ENCODE data around the gene MARK1. TPM values are rescaled to one million over a fixed set of nuclear protein-coding genes. Genes with fewer than 3 reads are reported as not detected.

The MARK1 gene
- total and polyA plus RNA-seq, 10 of the 15 experiments (the other 5 are each of a cell fraction or from before 2014, with no cell fraction given) = 0.02 to 0.67 (median 0.12) TPM; not detected in 6

DNA sequence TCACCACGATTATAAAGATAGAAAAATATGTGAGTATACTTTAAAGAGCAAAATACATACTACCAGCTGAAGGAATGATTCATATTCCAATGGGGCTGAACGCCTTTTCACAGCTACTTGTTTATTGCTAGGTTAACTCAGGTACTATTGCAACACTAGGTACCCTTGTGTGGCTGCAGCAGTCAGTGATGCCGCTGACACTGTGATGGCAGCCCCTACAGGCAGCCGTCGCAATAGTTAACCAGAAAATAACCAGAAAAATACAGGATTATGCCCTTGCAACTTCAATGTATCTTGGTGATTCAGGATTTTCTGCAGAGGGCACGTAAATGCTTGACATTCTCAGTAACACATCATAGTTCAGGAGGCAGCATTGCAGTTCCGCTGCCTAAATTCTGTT lies 1.6 kb upstream of the MARK1 start:
- POLR2A ChIA-PET = no interaction called here
- SMC1A ChIA-PET (ENCODE audit: uncharacterized antibody, unreplicated experiment) = interaction anchor here (1.2 to 1.7 kb wide), 2 partner anchors 9 to 128 kb away, joined by 3 to 4 read pairs; no protein-coding TSS in a partner anchor
- no peaks in the 10 kb centered on the region for H4K20me1 ChIP-seq (ENCODE audit: control insufficient read depth, insufficient read depth)
- H3K4me1 ChIP-seq (ENCODE audit: control insufficient read depth, insufficient read depth, low read length) = no peaks in the 10 kb centered on the region
- H3K4me3 ChIP-seq = no peak overlapping the region
- ATAC-seq (peak; percentile 30; the same call in 1 of the 3 replicates), DNase-seq (ENCODE audit: low read depth, low spot score) (no peak), FAIRE-seq (no peak)
- intact Hi-C loops (cut with micrococcal nuclease; ENCODE audit: unreplicated experiment) = no loop called here
- H3K79me2 ChIP-seq (ENCODE audit: control insufficient read depth, insufficient read depth, low read length) = no peaks in the 10 kb centered on the region
- CTCF ChIA-PET = interaction anchor here (1.2 kb wide), 1 partner anchor 14 kb away, joined by 3 read pairs; no protein-coding TSS in a partner anchor
- 48% methylated on average over 7 of the region's 7 CpGs for WGBS (ENCODE audit: insufficient coverage, insufficient replicate concordance, low lambda C conversion rate, missing lambda C conversion rate)
- H3K4me2 ChIP-seq (ENCODE audit: control insufficient read depth, insufficient read depth) = no peak overlapping the region
- no TSS peak for BruUV-seq (replicated peaks)
- no peak overlapping the region for H2AFZ ChIP-seq (ENCODE audit: control insufficient read depth, low read depth, low read length)
- in situ Hi-C loops (cut with MboI) = no loop called here
- no peak overlapping the region for H3K27ac ChIP-seq (ENCODE audit: control insufficient read depth, insufficient read depth)
- TF ChIP-seq, protein P1, sequence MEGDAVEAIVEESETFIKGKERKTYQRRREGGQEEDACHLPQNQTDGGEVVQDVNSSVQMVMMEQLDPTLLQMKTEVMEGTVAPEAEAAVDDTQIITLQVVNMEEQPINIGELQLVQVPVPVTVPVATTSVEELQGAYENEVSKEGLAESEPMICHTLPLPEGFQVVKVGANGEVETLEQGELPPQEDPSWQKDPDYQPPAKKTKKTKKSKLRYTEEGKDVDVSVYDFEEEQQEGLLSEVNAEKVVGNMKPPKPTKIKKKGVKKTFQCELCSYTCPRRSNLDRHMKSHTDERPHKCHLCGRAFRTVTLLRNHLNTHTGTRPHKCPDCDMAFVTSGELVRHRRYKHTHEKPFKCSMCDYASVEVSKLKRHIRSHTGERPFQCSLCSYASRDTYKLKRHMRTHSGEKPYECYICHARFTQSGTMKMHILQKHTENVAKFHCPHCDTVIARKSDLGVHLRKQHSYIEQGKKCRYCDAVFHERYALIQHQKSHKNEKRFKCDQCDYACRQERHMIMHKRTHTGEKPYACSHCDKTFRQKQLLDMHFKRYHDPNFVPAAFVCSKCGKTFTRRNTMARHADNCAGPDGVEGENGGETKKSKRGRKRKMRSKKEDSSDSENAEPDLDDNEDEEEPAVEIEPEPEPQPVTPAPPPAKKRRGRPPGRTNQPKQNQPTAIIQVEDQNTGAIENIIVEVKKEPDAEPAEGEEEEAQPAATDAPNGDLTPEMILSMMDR (IDR thresholded peaks at IDR 0.05 in 2 of 3, conservative IDR thresholded peaks at IDR 0.05 in 1 of 3; ENCODE audit: control insufficient read depth in 2 of 3, extremely low read depth in 1 of 3, insufficient read depth in 1 of 3, low read depth in 3 of 3, low read length in 3 of 3) = peak in 2 of 3 experiments; percentile 0 to 8; a peak in 1 of 6 replicates
- TF ChIP-seq SIN3A (IDR thresholded peaks at IDR 0.05; ENCODE audit: low read depth, low read length) = no peak
- RAD21 ChIA-PET (ENCODE audit: unreplicated experiment) = no interaction called here
- no peaks in the 10 kb centered on the region for H3K36me3 ChIP-seq (ENCODE audit: control insufficient read depth in 2 of 2, insufficient read depth in 2 of 2, low read length in 1 of 2)
- H3K27me3 ChIP-seq (replicated peaks in 1 of 2; ENCODE audit: control insufficient read depth in 2 of 2, insufficient read depth in 2 of 2, low read length in 1 of 2) = peaks cover 8 to 25% of the 10 kb centered on the region in 2 experiments
- no peaks in the 10 kb centered on the region; the same call in 2 of the 3 replicates for H3K9me3 ChIP-seq (replicated peaks; ENCODE audit: control insufficient read depth, insufficient read depth, low read length)
- H3K9ac ChIP-seq (ENCODE audit: control insufficient read depth, insufficient read depth, low read length) = no peak overlapping the region

DNA sequence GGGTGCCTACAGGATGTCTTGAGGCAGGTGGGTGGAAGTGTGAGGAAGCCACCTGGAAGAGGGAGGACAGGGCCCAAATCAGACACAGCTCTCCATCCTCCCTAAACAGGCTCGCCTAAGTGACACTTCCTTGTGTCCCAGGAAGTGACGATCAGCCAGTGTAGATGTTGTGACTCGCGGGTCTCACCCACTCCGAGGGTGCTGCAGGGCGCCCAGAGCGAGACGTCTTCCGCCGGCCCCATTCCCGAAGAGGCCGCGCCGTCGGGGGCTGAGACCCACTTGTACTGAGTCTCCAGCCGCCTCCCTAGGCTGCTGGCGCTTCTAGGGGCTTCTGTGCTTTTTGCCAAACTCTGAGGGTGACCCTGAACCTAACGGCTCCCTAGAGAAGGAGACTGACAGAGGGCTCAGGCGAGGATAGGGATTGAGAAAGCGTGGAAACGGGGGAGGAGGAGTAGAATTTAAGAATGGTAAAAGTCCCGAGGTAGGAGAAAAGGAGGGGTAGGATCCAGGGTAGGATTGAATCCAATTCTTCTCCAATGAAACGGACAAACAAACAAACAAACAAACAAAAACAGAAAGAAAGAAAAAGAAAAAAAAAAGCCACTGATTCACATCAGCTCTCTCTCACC lies 543 bp upstream of the MARK1 start:
- Histone ChIP-seq H3K4me1 (ENCODE audit: control insufficient read depth, insufficient read depth, low read length) (no peaks in the 10 kb centered on the region), H3K27ac (ENCODE audit: control insufficient read depth, insufficient read depth) (no peak overlapping the region), H3K9ac (ENCODE audit: control insufficient read depth, insufficient read depth, low read length) (no peak overlapping the region), H3K4me2 (ENCODE audit: control insufficient read depth, insufficient read depth) (peak overlapping the region; percentile 77), H3K36me3 (ENCODE audit: control insufficient read depth in 2 of 2, insufficient read depth in 2 of 2, low read length in 1 of 2) (no peaks in the 10 kb centered on the region), H3K4me3 (peak overlapping the region; percentile 45), H4K20me1 (ENCODE audit: control insufficient read depth, insufficient read depth) (no peaks in the 10 kb centered on the region), H3K79me2 (ENCODE audit: control insufficient read depth, insufficient read depth, low read length) (no peaks in the 10 kb centered on the region), H3K27me3 (replicated peaks in 1 of 2; ENCODE audit: control insufficient read depth in 2 of 2, insufficient read depth in 2 of 2, low read length in 1 of 2) (peaks cover 8 to 25% of the 10 kb centered on the region in 2 experiments), H2AFZ (ENCODE audit: control insufficient read depth, low read depth, low read length) (peak overlapping the region; percentile 23; the same call in 1 of the 2 replicates), H3K9me3 (replicated peaks; ENCODE audit: control insufficient read depth, insufficient read depth, low read length) (no peaks in the 10 kb centered on the region; the same call in 2 of the 3 replicates)
- peak; percentile 21; the same call in 2 of the 3 replicates for ATAC-seq
- ChIA-PET POLR2A (no interaction called here), SMC1A (ENCODE audit: uncharacterized antibody, unreplicated experiment) (interaction anchor here (0.7 kb wide), 1 partner anchor 309 kb away, joined by 3 read pairs; no protein-coding TSS in a partner anchor), CTCF (no interaction called here), RAD21 (ENCODE audit: unreplicated experiment) (no interaction called here)
- intact Hi-C loops (cut with micrococcal nuclease; ENCODE audit: unreplicated experiment) = no loop called here
- 2% methylated on average over 23 of the region's 23 CpGs for WGBS (ENCODE audit: insufficient coverage, insufficient replicate concordance, low lambda C conversion rate, missing lambda C conversion rate)
- in situ Hi-C loops (cut with MboI) = no loop called here
- no TSS peak for BruUV-seq (replicated peaks)
- TF ChIP-seq JUND (IDR thresholded peaks at IDR 0.05; ENCODE audit: low read depth, low read length) (no peak), NFXL1 (IDR thresholded peaks at IDR 0.05; ENCODE audit: borderline replicate concordance) (peak; percentile 6; the same call in 1 of the 2 replicates)
- no peak for DNase-seq (ENCODE audit: low read depth, low spot score)
- no peak for FAIRE-seq

Data from GM12878 (cell line).